Loucy (cell line): ENCODE results near the gene LY6G6D.

ENCODE experiments used
- EZH2phosphoT487 ChIP-seq: fragments of 200-600 bp; IDR thresholded peaks from 2 replicates; pipeline ENCODE4 v1.6.1; 2018; ENCODE audit warnings: antibody characterized with exemption, mild to moderate bottlenecking, moderate library complexity, borderline replicate concordance
- TF ChIP-seq, protein P1 (sequence below): fragments of 200-600 bp; sonication (generic); conservative IDR thresholded peaks from 2 replicates; pipeline ENCODE4 v1.5.1; 2014; ENCODE audit warnings: mild to moderate bottlenecking, antibody characterized with exemption, low read length

DNA sequence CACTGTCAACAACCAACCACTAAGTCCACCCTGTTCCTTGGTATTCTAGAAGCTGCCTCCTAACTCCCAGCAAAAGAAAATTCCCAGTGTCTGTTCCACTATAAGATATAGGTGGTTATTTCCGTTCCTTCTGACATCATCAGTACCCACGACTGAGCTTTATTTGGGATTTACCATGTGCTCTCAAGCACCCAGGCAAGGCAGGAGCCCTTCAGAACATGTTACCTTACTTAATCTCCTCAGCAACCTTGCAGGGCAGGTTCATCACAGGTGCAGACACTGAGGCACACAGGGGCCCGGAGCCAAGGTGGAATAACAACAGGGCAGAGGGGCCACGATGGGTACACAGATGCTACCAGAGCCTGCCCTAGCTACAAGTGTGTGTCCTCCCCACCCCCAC is 22.8 kb upstream of the LY6G6D start:
- TF ChIP-seq, protein P1, sequence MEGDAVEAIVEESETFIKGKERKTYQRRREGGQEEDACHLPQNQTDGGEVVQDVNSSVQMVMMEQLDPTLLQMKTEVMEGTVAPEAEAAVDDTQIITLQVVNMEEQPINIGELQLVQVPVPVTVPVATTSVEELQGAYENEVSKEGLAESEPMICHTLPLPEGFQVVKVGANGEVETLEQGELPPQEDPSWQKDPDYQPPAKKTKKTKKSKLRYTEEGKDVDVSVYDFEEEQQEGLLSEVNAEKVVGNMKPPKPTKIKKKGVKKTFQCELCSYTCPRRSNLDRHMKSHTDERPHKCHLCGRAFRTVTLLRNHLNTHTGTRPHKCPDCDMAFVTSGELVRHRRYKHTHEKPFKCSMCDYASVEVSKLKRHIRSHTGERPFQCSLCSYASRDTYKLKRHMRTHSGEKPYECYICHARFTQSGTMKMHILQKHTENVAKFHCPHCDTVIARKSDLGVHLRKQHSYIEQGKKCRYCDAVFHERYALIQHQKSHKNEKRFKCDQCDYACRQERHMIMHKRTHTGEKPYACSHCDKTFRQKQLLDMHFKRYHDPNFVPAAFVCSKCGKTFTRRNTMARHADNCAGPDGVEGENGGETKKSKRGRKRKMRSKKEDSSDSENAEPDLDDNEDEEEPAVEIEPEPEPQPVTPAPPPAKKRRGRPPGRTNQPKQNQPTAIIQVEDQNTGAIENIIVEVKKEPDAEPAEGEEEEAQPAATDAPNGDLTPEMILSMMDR = no peak
- TF ChIP-seq EZH2phosphoT487 = no peak
